Neutrophil (primary cell): ENCODE data around the gene CHRM4.

Experiments
- H3K27ac ChIP-seq: fragments of 200-600 bp; sonication (generic); 2 replicates; pipeline ENCODE4 v1.5.1; 2016; ENCODE audit warnings: mild to moderate bottlenecking, moderate library complexity
- H3K27me3 ChIP-seq: fragments of 200-600 bp; sonication (generic); 2 replicates; pipeline ENCODE4 v1.6.0; 2016; ENCODE audit warnings: mild to moderate bottlenecking
- H3K36me3 ChIP-seq: fragments of 200-600 bp; sonication (generic); 2 replicates; pipeline ENCODE4 v1.5.1; 2017
- H3K4me1 ChIP-seq, 2 experiments: fragments of 200-600 bp in 1 of 2; sonication (generic) in 1 of 2; 1 replicate in 1 of 2; 2 replicates in 1 of 2; pipeline versions ENCODE4 v1.5.1 to v1.6.1; 2013 to 2016; ENCODE audit warnings: low read depth in 1 of 2, low read length in 1 of 2, mild to moderate bottlenecking in 1 of 2, moderate library complexity in 1 of 2; ENCODE audit not compliant: control insufficient read depth in 1 of 2, insufficient read depth in 1 of 2
- H3K4me3 ChIP-seq, 2 experiments: fragments of 200-600 bp in 1 of 2; sonication (generic) in 1 of 2; 1 replicate in 1 of 2; 2 replicates in 1 of 2; pipeline ENCODE4 v1.5.1; 2013 to 2016; ENCODE audit warnings: low read depth in 1 of 2, low read length in 1 of 2, mild to moderate bottlenecking in 1 of 2, moderate library complexity in 1 of 2
- H3K9me3 ChIP-seq: fragments of 200-600 bp; sonication (generic); 2 replicates; pipeline ENCODE4 v1.5.1; 2016
- CTCF ChIP-seq: fragments of 200-600 bp; sonication (generic); IDR thresholded peaks from 2 replicates; pipeline ENCODE4 v1.5.1; 2016; ENCODE audit warnings: antibody characterized with exemption

The CHRM4 gene

GRCh38 chr11:46402957-46403902 lies 11.7 kb upstream of the CHRM4 start:
- no peak for TF ChIP-seq CTCF
- H3K27ac ChIP-seq: no peak overlapping the region

GRCh38 chr11:46397526-46397925 lies 6.0 kb upstream of the CHRM4 start:
- Histone ChIP-seq H3K27me3 (peaks cover 22% of the 10 kb centered on the region), H3K4me1 (peaks cover 7 to 9% of the 10 kb centered on the region in 2 experiments), H3K27ac (no peak overlapping the region), H3K4me3 (no peak overlapping the region), H3K36me3 (peaks cover 35% of the 10 kb centered on the region), H3K9me3 (no peaks in the 10 kb centered on the region)
- TF ChIP-seq CTCF: no peak

More at GRCh38 chr11:46402957-46403902, 11.7 kb upstream of the CHRM4 start:
- H3K36me3 ChIP-seq: peaks cover 55% of the 10 kb centered on the region
- no peak overlapping the region for H3K4me3 ChIP-seq
- no peaks in the 10 kb centered on the region for H3K9me3 ChIP-seq
- H3K27me3 ChIP-seq: no peaks in the 10 kb centered on the region
- no peaks in the 10 kb centered on the region for H3K4me1 ChIP-seq

DNA sequence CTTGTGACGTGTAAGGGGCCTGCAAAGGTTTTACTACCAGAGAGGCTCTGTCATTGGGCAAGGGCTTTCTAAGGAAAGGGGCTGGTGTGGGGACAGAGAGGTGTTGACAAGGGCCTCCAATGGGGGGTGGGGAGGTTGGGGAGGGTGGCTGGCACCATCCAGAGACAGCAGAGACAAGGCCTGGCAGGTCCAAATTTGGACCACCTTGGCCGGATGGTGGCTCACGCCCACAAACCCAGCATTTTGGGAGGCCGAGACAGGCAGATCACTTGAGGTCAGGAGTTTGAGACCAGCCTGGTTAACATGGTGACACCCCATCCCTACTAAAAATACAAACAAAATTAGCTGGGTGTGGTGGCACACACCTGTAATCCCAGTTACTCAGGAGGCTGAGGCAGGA lies 2.2 kb upstream of the CHRM4 start:
- peaks cover 60% of the 10 kb centered on the region for H3K27me3 ChIP-seq
- H3K36me3 ChIP-seq: peaks cover 32% of the 10 kb centered on the region
- peaks cover 24 to 43% of the 10 kb centered on the region in 2 experiments for H3K4me1 ChIP-seq
- H3K9me3 ChIP-seq: no peaks in the 10 kb centered on the region
- H3K27ac ChIP-seq: no peak overlapping the region
- no peak overlapping the region for H3K4me3 ChIP-seq
- no peak for TF ChIP-seq CTCF

- peaks cover 28% of the 10 kb centered on the region for H3K36me3 ChIP-seq
- no peak overlapping the region for H3K27ac ChIP-seq
- H3K4me1 ChIP-seq: peaks cover 24 to 43% of the 10 kb centered on the region in 2 experiments
- TF ChIP-seq CTCF: no peak
- peak overlapping the region in 1 of 2 experiments; percentile 53 for H3K4me3 ChIP-seq
- peaks cover 65% of the 10 kb centered on the region for H3K27me3 ChIP-seq
- H3K9me3 ChIP-seq: no peaks in the 10 kb centered on the region
These were observed 1.6 kb upstream of the CHRM4 start for GRCh38 chr11:46393231-46393616.

DNA sequence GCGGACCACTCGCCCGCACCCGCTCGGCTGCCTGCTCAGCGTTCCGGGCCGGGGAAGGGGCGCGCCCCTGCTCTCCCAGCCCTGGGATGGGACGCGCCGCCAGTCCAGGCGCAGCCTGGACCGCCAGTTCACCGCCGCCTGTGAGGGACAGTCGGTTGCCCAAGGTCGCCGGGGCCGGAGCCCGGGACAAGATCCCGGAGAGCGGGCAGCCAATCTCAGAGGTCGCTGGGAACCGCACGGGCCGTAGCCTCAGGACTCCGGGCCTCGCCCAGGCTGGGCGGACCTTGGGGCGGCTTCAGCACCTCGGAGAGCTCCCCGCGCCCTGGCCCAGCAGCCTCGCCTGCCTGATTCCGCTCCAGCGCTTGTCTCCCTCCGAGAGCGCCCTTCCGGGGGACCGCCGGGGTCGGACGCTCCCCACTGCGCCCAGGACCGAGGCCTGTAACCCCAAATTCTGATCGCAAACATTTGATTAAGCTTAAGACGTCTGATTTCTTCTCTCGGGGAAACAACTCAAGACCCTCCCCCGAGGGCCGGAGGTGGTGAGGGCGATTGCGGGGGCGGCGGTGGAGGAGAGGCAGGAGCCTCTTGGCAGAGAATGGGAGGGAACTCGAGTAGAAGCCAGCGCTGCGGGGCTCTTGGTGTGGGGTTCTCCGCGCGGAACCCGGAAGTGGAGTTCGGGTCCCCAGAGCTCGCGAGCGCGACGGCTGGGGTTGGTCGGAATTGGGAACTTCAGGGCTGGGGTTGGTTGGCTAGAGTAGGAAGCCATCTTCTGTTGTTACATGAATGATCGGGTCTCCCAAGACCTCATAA lies 1.1 kb upstream of the CHRM4 start:
- Histone ChIP-seq H3K4me3 (peak overlapping the region; percentile 17 to 53), H3K9me3 (no peaks in the 10 kb centered on the region), H3K27me3 (peaks cover 71% of the 10 kb centered on the region), H3K36me3 (peaks cover 22% of the 10 kb centered on the region), H3K27ac (no peak overlapping the region), H3K4me1 (peaks cover 24 to 49% of the 10 kb centered on the region in 2 experiments)
- no peak for TF ChIP-seq CTCF
